GM12878 (cell line): ENCODE results near the gene MCCD1. TPM values are rescaled to one million over a fixed set of nuclear protein-coding genes. Genes with fewer than 3 reads are reported as not detected.

Experiments used
- ATF7 ChIP-seq: fragments of 450-650 bp; IDR thresholded peaks from 2 replicates; pipeline ENCODE4 v1.6.1; 2016; ENCODE audit warnings: low read depth, mild to moderate bottlenecking
- BACH1 ChIP-seq: fragments of 450-650 bp; IDR thresholded peaks from 2 replicates; pipeline ENCODE4 v1.6.1; 2017; ENCODE audit warnings: mild to moderate bottlenecking, borderline replicate concordance
- BMI1 ChIP-seq: fragments of 450-650 bp; IDR thresholded peaks from 2 replicates; pipeline ENCODE4 v1.6.1; 2016; ENCODE audit warnings: mild to moderate bottlenecking, moderate library complexity, borderline replicate concordance
- CBFB ChIP-seq: IDR thresholded peaks from 2 replicates; pipeline ENCODE4 v1.6.1; 2016; ENCODE audit warnings: antibody characterized with exemption, low read depth
- CEBPB ChIP-seq, 2 experiments: fragments of 150-350 bp in 1 of 2; IDR thresholded peaks; 2 replicates each; pipeline ENCODE4 v1.6.1; 2012 to 2014; ENCODE audit warnings: low read depth in 2 of 2, low read length in 2 of 2, borderline replicate concordance in 1 of 2, inconsistent platforms in 1 of 2
- DPF2 ChIP-seq: fragments of 450-650 bp; IDR thresholded peaks from 2 replicates; pipeline ENCODE4 v1.6.1; 2017; ENCODE audit warnings: mild to moderate bottlenecking
- HDAC2 ChIP-seq: fragments of 200-600 bp; sonication (generic); IDR thresholded peaks from 2 replicates; pipeline ENCODE4 v1.6.1; 2017
- HDAC6 ChIP-seq: fragments of 200-600 bp; sonication (generic); IDR thresholded peaks from one replicate; pipeline ENCODE4 v1.8.0; 2017; ENCODE audit warnings: antibody characterized with exemption; ENCODE audit not compliant: unreplicated experiment
- MEF2A ChIP-seq: IDR thresholded peaks from 2 replicates; pipeline ENCODE4 v1.6.1; 2011; ENCODE audit warnings: low read depth, mild to moderate bottlenecking, low read length, moderate library complexity; ENCODE audit not compliant: insufficient read depth
- MEF2B ChIP-seq: fragments of 450-650 bp; IDR thresholded peaks from 2 replicates; pipeline ENCODE4 v1.6.1; 2018; ENCODE audit warnings: mild to moderate bottlenecking, moderate library complexity; ENCODE audit not compliant: partially characterized antibody, poor library complexity, severe bottlenecking
- MTA2 ChIP-seq: fragments of 450-650 bp; IDR thresholded peaks from 2 replicates; pipeline ENCODE4 v1.6.1; 2016; ENCODE audit warnings: low read depth, mild to moderate bottlenecking, moderate library complexity
- NBN ChIP-seq: fragments of 450-650 bp; IDR thresholded peaks from 2 replicates; pipeline ENCODE4 v1.6.1; 2016
- NR2C2 ChIP-seq: IDR thresholded peaks from 2 replicates; pipeline ENCODE4 v1.6.1; 2011; ENCODE audit warnings: borderline replicate concordance, low read depth; ENCODE audit not compliant: control insufficient read depth, insufficient read length
- PML ChIP-seq: IDR thresholded peaks from 2 replicates; pipeline ENCODE4 v1.6.1; 2012; ENCODE audit warnings: low read length, inconsistent platforms
- RELA ChIP-seq: fragments of 450-650 bp; IDR thresholded peaks from 2 replicates; pipeline ENCODE4 v1.8.0; 2014; ENCODE audit warnings: borderline replicate concordance; ENCODE audit not compliant: partially characterized antibody
- SMAD5 ChIP-seq: IDR thresholded peaks from 2 replicates; pipeline ENCODE4 v1.6.1; 2016; ENCODE audit warnings: antibody characterized with exemption, low read depth
- SRF ChIP-seq, 2 experiments: IDR thresholded peaks; 2 replicates each; pipeline ENCODE4 v1.6.1; 2011; ENCODE audit warnings: low read depth in 2 of 2, low read length in 2 of 2, mild to moderate bottlenecking in 1 of 2, moderate library complexity in 1 of 2
- TBL1XR1 ChIP-seq: IDR thresholded peaks from 2 replicates; pipeline ENCODE4 v1.6.1; 2012; ENCODE audit warnings: low read depth, low read length, improper control_type of control experiment
- TCF7 ChIP-seq: IDR thresholded peaks from 2 replicates; pipeline ENCODE4 v1.6.1; 2014; ENCODE audit warnings: antibody characterized with exemption, borderline replicate concordance
- YY1 ChIP-seq: IDR thresholded peaks from 2 replicates; pipeline ENCODE4 v1.6.1; 2011; ENCODE audit warnings: low read depth, mild to moderate bottlenecking, low read length
- ZNF207 ChIP-seq: fragments of 450-650 bp; IDR thresholded peaks from 2 replicates; pipeline ENCODE4 v1.6.1; 2014; ENCODE audit warnings: antibody characterized with exemption, mild to moderate bottlenecking, borderline replicate concordance
- polyA plus RNA-seq, 11 experiments: library from polyadenylated mRNA; depleted of rRNA in 4 of 11; unstranded in 6 of 11; stranded (reverse) in 5 of 11; fragments of >200 nt; fragmentation: Nextera tagmentation in 4 of 11; fragmentation: Illumina TruSeq in 1 of 11; extraction: Ambion mirVana in 4 of 11; extraction: Trizol in 1 of 11; gene quantifications; 1 replicate in 1 of 11; 2 replicates in 10 of 11; pipeline versions ENCODE4 v1.2.1 to v1.2.3, GENCODE V29; 2011 to 2016; ENCODE audit warnings: inconsistent platforms in 2 of 11, missing spikeins in 2 of 11, low read depth in 1 of 11
- total RNA-seq, 4 experiments: library from RNA; depleted of rRNA in 3 of 4; stranded (reverse); fragments of >200 nt in 3 of 4; fragmentation: Illumina TruSeq in 1 of 4; extraction: Trizol in 1 of 4; gene quantifications; 2 replicates each; pipeline versions ENCODE4 v1.2.1 to v1.2.3, GENCODE V29; 2013 to 2021
- TF ChIP-seq, protein P1 (sequence below): fragments of 450-650 bp; IDR thresholded peaks from 2 replicates; pipeline ENCODE4 v1.6.1; 2018; ENCODE audit warnings: mild to moderate bottlenecking, low read depth, moderate library complexity; ENCODE audit not compliant: partially characterized antibody
- TF ChIP-seq, protein P2 (sequence below): IDR thresholded peaks from 2 replicates; pipeline ENCODE4 v1.6.1; 2012; ENCODE audit warnings: low read depth, low read length, improper control_type of control experiment
- TF ChIP-seq, protein P3 (sequence below): fragments of 450-650 bp; IDR thresholded peaks from 2 replicates; pipeline ENCODE4 v1.6.1; 2017; ENCODE audit warnings: low read depth, mild to moderate bottlenecking, moderate library complexity
- TF ChIP-seq, protein P4 (sequence below): fragments of 450-650 bp; IDR thresholded peaks from 2 replicates; pipeline ENCODE4 v1.6.1; 2016; ENCODE audit warnings: mild to moderate bottlenecking

Gene MCCD1
- total and polyA plus RNA-seq, 10 of the 15 experiments (the other 5 are each of a cell fraction or from before 2014, with no cell fraction given): not detected

DNA sequence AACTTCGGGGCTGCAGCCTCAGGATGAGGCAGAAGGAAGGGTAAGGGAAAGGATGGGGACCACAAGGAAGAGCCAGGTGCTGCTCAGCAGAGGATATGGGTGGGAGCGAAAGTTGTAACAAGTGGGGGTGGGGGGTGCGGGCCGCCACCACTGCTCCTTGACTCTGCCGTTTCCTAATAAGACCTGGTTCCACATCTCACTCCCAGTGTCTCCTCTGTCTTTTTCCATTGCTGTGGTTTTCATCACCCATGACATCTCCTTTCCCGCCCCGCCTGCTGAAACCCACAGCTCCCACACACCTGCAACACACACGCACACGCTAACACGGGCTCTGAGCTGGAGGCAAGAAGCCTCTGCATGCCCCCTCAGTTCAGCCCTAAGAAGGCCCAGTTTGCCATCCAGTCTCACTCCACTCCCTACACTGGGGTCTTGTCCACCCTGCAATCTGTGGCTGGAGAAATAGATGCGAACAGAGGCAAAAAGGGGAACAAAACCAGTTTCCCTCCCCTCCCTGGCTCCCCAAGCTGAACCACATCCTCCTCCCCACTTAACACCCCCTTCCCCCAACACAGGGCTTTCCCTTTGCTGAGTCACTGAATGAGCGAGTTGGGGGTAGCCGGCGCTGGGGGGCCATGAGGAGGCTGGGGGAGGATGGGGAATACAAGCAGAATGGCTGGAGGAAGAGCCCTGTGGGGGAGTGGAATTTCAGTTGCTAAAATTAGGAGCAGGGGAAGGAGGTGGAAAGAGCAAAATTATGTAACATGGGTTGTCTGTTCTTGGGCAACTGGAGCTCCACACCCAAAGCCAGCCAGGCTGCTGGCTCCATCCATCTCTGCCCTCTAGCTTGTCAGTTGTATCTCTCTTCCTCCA, 30.1 kb downstream of the MCCD1 start (continued):
- TF ChIP-seq, protein P1, sequence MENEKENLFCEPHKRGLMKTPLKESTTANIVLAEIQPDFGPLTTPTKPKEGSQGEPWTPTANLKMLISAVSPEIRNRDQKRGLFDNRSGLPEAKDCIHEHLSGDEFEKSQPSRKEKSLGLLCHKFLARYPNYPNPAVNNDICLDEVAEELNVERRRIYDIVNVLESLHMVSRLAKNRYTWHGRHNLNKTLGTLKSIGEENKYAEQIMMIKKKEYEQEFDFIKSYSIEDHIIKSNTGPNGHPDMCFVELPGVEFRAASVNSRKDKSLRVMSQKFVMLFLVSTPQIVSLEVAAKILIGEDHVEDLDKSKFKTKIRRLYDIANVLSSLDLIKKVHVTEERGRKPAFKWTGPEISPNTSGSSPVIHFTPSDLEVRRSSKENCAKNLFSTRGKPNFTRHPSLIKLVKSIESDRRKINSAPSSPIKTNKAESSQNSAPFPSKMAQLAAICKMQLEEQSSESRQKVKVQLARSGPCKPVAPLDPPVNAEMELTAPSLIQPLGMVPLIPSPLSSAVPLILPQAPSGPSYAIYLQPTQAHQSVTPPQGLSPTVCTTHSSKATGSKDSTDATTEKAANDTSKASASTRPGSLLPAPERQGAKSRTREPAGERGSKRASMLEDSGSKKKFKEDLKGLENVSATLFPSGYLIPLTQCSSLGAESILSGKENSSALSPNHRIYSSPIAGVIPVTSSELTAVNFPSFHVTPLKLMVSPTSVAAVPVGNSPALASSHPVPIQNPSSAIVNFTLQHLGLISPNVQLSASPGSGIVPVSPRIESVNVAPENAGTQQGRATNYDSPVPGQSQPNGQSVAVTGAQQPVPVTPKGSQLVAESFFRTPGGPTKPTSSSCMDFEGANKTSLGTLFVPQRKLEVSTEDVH: peak; percentile 60
- TF ChIP-seq BMI1 (peak; percentile 75; the same call in 1 of the 2 replicates), RELA (peak; percentile 61), MEF2B (peak; percentile 84), PML (peak; percentile 72; the same call in 1 of the 2 replicates), YY1 (peak; percentile 60), TCF7 (peak; percentile 50; the same call in 1 of the 2 replicates), BACH1 (peak; percentile 98), HDAC6 (no peak), CBFB (peak; percentile 96), SRF (IDR thresholded peaks at IDR 0.05; ENCODE audit: low read depth in 2 of 2, low read length in 2 of 2) (0 out of 4 replicates have a peak, but pooled peaks of 1 of the 2 experiments have one; percentile 63), NR2C2 (no peak), DPF2 (peak; percentile 98), ZNF207 (0 out of 2 replicates have a peak, but pooled peaks have one; percentile 71), NBN (peak; percentile 98), MTA2 (peak; percentile 92), ATF7 (peak; percentile 90), HDAC2 (no peak), MEF2A (peak; percentile 82), SMAD5 (peak; percentile 53; the same call in 1 of the 2 replicates), CEBPB (IDR thresholded peaks at IDR 0.05; ENCODE audit: borderline replicate concordance in 1 of 2, low read depth in 2 of 2, low read length in 2 of 2) (peak in 1 of 2 experiments; percentile 66; a peak in 1 of 4 replicates), TBL1XR1 (peak; percentile 98)
- TF ChIP-seq, protein P2, sequence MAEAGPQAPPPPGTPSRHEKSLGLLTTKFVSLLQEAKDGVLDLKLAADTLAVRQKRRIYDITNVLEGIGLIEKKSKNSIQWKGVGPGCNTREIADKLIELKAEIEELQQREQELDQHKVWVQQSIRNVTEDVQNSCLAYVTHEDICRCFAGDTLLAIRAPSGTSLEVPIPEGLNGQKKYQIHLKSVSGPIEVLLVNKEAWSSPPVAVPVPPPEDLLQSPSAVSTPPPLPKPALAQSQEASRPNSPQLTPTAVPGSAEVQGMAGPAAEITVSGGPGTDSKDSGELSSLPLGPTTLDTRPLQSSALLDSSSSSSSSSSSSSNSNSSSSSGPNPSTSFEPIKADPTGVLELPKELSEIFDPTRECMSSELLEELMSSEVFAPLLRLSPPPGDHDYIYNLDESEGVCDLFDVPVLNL: 0 out of 2 replicates have a peak, but pooled peaks have one; percentile 6
- TF ChIP-seq, protein P3, sequence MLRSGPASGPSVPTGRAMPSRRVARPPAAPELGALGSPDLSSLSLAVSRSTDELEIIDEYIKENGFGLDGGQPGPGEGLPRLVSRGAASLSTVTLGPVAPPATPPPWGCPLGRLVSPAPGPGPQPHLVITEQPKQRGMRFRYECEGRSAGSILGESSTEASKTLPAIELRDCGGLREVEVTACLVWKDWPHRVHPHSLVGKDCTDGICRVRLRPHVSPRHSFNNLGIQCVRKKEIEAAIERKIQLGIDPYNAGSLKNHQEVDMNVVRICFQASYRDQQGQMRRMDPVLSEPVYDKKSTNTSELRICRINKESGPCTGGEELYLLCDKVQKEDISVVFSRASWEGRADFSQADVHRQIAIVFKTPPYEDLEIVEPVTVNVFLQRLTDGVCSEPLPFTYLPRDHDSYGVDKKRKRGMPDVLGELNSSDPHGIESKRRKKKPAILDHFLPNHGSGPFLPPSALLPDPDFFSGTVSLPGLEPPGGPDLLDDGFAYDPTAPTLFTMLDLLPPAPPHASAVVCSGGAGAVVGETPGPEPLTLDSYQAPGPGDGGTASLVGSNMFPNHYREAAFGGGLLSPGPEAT: peak; percentile 97
- TF ChIP-seq, protein P4, sequence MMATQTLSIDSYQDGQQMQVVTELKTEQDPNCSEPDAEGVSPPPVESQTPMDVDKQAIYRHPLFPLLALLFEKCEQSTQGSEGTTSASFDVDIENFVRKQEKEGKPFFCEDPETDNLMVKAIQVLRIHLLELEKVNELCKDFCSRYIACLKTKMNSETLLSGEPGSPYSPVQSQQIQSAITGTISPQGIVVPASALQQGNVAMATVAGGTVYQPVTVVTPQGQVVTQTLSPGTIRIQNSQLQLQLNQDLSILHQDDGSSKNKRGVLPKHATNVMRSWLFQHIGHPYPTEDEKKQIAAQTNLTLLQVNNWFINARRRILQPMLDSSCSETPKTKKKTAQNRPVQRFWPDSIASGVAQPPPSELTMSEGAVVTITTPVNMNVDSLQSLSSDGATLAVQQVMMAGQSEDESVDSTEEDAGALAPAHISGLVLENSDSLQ: no peak
